ENCODE measurements around the gene SND1.

- TF ChIP-seq CTCF (IDR thresholded peaks at IDR 0.05; ENCODE audit: low read depth, low read length, missing input control): no peak
- no peak for TF ChIP-seq SP1 (IDR thresholded peaks at IDR 0.05)
- TF ChIP-seq HNF4A (conservative IDR thresholded peaks at IDR 0.05): no peak
- TF ChIP-seq YY1 (IDR thresholded peaks at IDR 0.05): no peak
- TF ChIP-seq GABPA (IDR thresholded peaks at IDR 0.05 in 1 of 2, conservative IDR thresholded peaks at IDR 0.05 in 1 of 2): no peak
- no peak for TF ChIP-seq MAX (IDR thresholded peaks at IDR 0.05)
- no peak for TF ChIP-seq TAF1 (conservative IDR thresholded peaks at IDR 0.05)
- no peak for TF ChIP-seq JUND (IDR thresholded peaks at IDR 0.05)
- no peak for TF ChIP-seq RXRA (IDR thresholded peaks at IDR 0.05)
- TF ChIP-seq EGR1 (IDR thresholded peaks at IDR 0.05; ENCODE audit: low read depth in 2 of 2): no peak
- TF ChIP-seq REST (IDR thresholded peaks at IDR 0.05): no peak
These were observed 61.8 kb downstream of the SND1 start for GRCh38 chr7:127713758-127714157.

All from liver (tissue), 3 donors.